Thymus (tissue), 11 donors: ENCODE data around the gene LMO7. TPM values are rescaled to one million over a fixed set of nuclear protein-coding genes. Genes with fewer than 3 reads are reported as not detected.

ENCODE experiments used
- DNase-seq, 9 donors: peaks; one replicate each; pipeline ENCODE4 v3.0.0-alpha.2; 2013; ENCODE audit warnings: low spot score in 9 of 9, low read depth in 6 of 9, missing footprints in 1 of 9
- H3K27ac ChIP-seq, 2 donors: one replicate each; pipeline ENCODE4 v1.5.1; 2013; ENCODE audit warnings: control low read depth in 1 of 2, low read depth in 1 of 2, low read length in 1 of 2, mild to moderate bottlenecking in 1 of 2, moderate library complexity in 1 of 2
- H3K27me3 ChIP-seq, 2 donors: one replicate each; pipeline ENCODE4 v1.5.1; 2013; ENCODE audit warnings: low read length in 1 of 2; ENCODE audit not compliant: control insufficient read depth in 2 of 2, insufficient read depth in 1 of 2
- H3K36me3 ChIP-seq, 2 donors: one replicate each; pipeline ENCODE4 v1.5.1; 2013; ENCODE audit warnings: low read length in 1 of 2, mild to moderate bottlenecking in 1 of 2, moderate library complexity in 1 of 2; ENCODE audit not compliant: control insufficient read depth in 2 of 2, insufficient read depth in 2 of 2
- H3K4me1 ChIP-seq, 2 donors: one replicate each; pipeline ENCODE4 v1.5.1; 2013; ENCODE audit warnings: low read length in 2 of 2; ENCODE audit not compliant: control insufficient read depth in 2 of 2, insufficient read depth in 2 of 2
- H3K4me3 ChIP-seq, 2 donors: one replicate each; pipeline ENCODE4 v1.5.1; 2013; ENCODE audit warnings: low read length in 2 of 2, control low read depth in 1 of 2, mild to moderate bottlenecking in 1 of 2
- H3K9me3 ChIP-seq, 2 donors: one replicate each; pipeline ENCODE4 v1.5.1; 2013; ENCODE audit warnings: low read length in 1 of 2, mild to moderate bottlenecking in 1 of 2; ENCODE audit not compliant: control insufficient read depth in 2 of 2, insufficient read depth in 1 of 2
- WGBS: extraction: QIAGEN DNeasy Blood & Tissue Kit; methylation state at CpG from one replicate; pipeline ENCODE4 v1.1.7; 2013; 5-methylcytosine and 5-hydroxymethylcytosine counted together
- polyA plus RNA-seq: library from polyadenylated mRNA; stranded (reverse); fragments of 200-250 nt; gene quantifications from one replicate; pipeline ENCODE4 v1.2.3, GENCODE V29; 2013
- total RNA-seq: library from RNA; stranded (reverse); fragments of 120-200 nt; gene quantifications from one replicate; pipeline ENCODE4 v1.2.4, GENCODE V29; 2013
- donor health status: healthy.

LMO7 gene
- total and polyA plus RNA-seq, 2 donors: 50.8 to 59.7 TPM

- no peaks in the 10 kb centered on the region for H3K9me3 ChIP-seq
- WGBS: 48% methylated on average over 4 of the region's 4 CpGs
- peak in 7 of 9 donors; percentile 8 to 71 (median 19) for DNase-seq
- no peak overlapping the region for H3K4me3 ChIP-seq
- H3K27me3 ChIP-seq: no peaks in the 10 kb centered on the region
- H3K36me3 ChIP-seq: no peaks in the 10 kb centered on the region
- H3K4me1 ChIP-seq: peaks cover 2 to 6% of the 10 kb centered on the region in 2 donors
- peak overlapping the region in 1 of 2 donors; percentile 27 for H3K27ac ChIP-seq
Measured at GRCh38 chr13:75869981-75870380, 233.9 kb downstream of the LMO7 start.

DNA sequence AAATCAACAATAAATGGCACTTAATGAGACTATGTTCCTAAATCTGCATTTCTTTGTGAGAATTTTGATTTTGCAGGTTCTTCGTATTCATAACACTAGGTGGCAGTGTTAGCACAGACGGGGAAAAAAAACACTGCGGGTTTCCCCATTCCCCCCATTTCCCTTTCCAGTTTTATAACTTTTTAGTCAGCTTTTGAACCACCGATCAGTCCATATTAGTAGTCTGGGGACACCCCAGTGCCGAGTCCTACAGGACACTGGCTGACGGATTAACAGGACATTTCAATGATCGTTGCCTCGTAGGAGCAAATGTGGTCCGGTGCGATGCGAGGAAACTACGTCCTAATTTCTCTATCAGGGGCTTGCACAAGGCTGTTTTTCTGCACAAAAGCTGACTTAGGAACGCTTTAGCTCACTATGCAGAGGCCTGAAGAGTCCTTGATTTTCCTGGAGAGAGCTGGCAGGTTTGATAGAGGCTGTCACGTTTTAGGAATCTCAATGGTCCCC, 234.3 kb downstream of the LMO7 start:
- peaks cover 2 to 6% of the 10 kb centered on the region in 2 donors for H3K4me1 ChIP-seq
- H3K9me3 ChIP-seq: no peaks in the 10 kb centered on the region
- H3K4me3 ChIP-seq: no peak overlapping the region
- WGBS: 52% methylated on average over 14 of the region's 14 CpGs
- no peaks in the 10 kb centered on the region for H3K27me3 ChIP-seq
- H3K27ac ChIP-seq: peak overlapping the region in 1 of 2 donors; percentile 27
- H3K36me3 ChIP-seq: no peaks in the 10 kb centered on the region
- DNase-seq: peak in 7 of 9 donors; percentile 14 to 62 (median 21)

DNA sequence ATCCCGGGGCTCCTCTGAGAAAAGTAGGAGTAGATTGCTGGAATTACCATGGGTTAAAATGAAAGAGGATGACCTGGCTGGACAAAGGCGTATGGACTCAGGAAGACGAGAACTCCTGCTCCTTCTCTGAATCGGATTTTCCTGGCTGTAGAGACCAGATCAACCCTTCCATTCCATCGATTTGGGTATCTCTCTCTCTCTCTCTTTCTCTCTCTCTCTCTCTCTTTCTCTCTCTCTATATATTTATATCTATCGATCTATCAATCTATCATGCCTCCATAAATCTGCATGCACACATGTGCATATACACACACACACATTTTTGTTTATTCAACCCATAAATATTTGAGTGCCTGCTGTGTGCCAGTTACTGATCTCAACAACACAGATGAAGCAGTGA, 234.9 kb downstream of the LMO7 start:
- no peaks in the 10 kb centered on the region for H3K36me3 ChIP-seq
- WGBS: 97% methylated on average over 6 of the region's 6 CpGs
- no peaks in the 10 kb centered on the region for H3K9me3 ChIP-seq
- H3K27me3 ChIP-seq: no peaks in the 10 kb centered on the region
- H3K4me1 ChIP-seq: peaks cover 3 to 8% of the 10 kb centered on the region in 2 donors
- H3K4me3 ChIP-seq: no peak overlapping the region
- H3K27ac ChIP-seq: no peak overlapping the region
- DNase-seq: no peak

DNA sequence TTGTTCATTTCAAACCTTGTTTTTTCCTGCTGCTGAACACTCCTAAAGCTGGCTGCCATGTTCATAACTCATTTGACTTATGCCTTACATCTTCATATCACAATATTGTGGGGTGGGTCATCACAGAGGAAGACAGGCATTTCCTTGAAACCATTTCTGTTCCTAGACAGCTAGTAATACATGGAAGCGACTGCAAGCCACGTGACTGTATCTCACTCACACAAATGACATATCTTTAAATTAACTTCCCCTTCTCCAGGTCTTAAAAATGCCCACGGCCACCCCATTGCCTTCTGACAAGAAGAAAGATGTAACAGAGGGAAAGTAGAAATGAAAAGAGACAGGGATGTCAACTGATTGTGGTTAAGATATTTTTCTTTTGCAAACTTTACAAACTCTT, 236.8 kb downstream of the LMO7 start:
- Histone ChIP-seq H3K4me3 (no peak overlapping the region), H3K9me3 (no peaks in the 10 kb centered on the region), H3K36me3 (no peaks in the 10 kb centered on the region), H3K27ac (no peak overlapping the region), H3K27me3 (no peaks in the 10 kb centered on the region), H3K4me1 (peaks cover 6 to 12% of the 10 kb centered on the region in 2 donors)
- WGBS: 38% methylated on average over 3 of the region's 3 CpGs
- DNase-seq: no peak

DNA sequence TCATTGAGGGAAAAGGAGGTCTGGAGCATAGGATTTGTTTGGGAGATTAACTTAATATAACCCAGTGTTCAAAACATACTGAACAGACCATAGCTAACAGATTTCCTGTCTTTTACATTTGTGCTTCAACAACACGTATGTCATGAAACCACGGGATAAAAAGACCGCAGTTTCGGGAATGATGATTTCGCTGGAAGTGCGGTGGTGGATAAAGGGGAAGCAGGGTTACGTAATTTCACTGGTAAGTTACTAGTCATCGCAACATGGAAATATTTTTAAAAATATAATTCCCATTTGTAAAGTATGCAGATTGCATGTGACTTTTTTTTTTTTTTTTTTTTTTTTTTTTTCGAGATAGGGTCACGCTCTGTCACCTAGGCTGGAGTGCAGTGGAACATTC, 237.4 kb downstream of the LMO7 start:
- WGBS: 97% methylated on average over 10 of the region's 10 CpGs
- H3K36me3 ChIP-seq: no peaks in the 10 kb centered on the region
- H3K27ac ChIP-seq: no peak overlapping the region
- H3K4me3 ChIP-seq: no peak overlapping the region
- H3K27me3 ChIP-seq: no peaks in the 10 kb centered on the region
- no peak for DNase-seq
- H3K9me3 ChIP-seq: no peaks in the 10 kb centered on the region
- peaks cover 6 to 12% of the 10 kb centered on the region in 2 donors for H3K4me1 ChIP-seq

- Histone ChIP-seq H3K4me3 (no peak overlapping the region), H3K27me3 (no peaks in the 10 kb centered on the region), H3K36me3 (no peaks in the 10 kb centered on the region), H3K9me3 (no peaks in the 10 kb centered on the region), H3K4me1 (peaks cover 6 to 8% of the 10 kb centered on the region in 2 donors), H3K27ac (no peak overlapping the region)
- 53% methylated on average over 1 of the region's 1 CpG for WGBS
- peak in 1 of 9 donors; percentile 12 for DNase-seq
Measured at GRCh38 chr13:75875450-75875849, 239.3 kb downstream of the LMO7 start.

GRCh38 chr13:75876142-75877050, 240.3 kb downstream of the LMO7 start:
- Histone ChIP-seq H3K4me3 (no peak overlapping the region), H3K27me3 (no peaks in the 10 kb centered on the region), H3K9me3 (no peaks in the 10 kb centered on the region), H3K36me3 (no peaks in the 10 kb centered on the region), H3K4me1 (peaks cover 4 to 8% of the 10 kb centered on the region in 2 donors), H3K27ac (no peak overlapping the region)
- WGBS: 22% methylated on average over 11 of the region's 11 CpGs
- peak; percentile 34 to 82 (median 58) for DNase-seq

DNA sequence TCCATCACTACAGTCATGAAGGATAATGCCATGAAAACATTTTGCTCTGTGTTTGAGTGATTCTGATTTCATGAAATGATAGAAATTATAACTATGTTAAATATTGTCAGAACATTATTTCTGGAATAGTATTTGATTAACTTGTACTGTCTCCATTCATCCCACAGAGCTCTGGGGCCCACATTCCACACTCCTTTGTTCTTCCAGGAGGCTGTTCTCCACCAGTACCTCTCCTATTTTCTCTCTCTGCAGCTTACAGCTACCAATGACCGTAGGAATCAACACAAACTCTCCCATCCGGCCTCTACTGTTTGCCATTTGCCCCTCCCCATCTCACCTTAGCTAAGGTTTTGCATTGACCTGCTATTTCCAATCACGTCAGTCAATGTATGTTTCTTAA, 240.9 kb downstream of the LMO7 start:
- Histone ChIP-seq H3K27me3 (no peaks in the 10 kb centered on the region), H3K4me3 (no peak overlapping the region), H3K27ac (no peak overlapping the region), H3K36me3 (no peaks in the 10 kb centered on the region), H3K9me3 (no peaks in the 10 kb centered on the region), H3K4me1 (peaks cover 4 to 8% of the 10 kb centered on the region in 2 donors)
- WGBS: 98% methylated on average over 3 of the region's 3 CpGs
- no peak for DNase-seq

GRCh38 chr13:75879656-75880055, 243.5 kb downstream of the LMO7 start:
- DNase-seq: no peak
- Histone ChIP-seq H3K27ac (no peak overlapping the region), H3K9me3 (no peaks in the 10 kb centered on the region), H3K27me3 (no peaks in the 10 kb centered on the region), H3K36me3 (no peaks in the 10 kb centered on the region), H3K4me1 (peaks cover 4 to 6% of the 10 kb centered on the region in 2 donors), H3K4me3 (no peak overlapping the region)
- WGBS: 97% methylated on average over 4 of the region's 4 CpGs
